Esophagus muscularis mucosa (tissue), 4 donors: ENCODE results near the gene SLC23A2. TPM values are rescaled to one million over a fixed set of nuclear protein-coding genes. Genes with fewer than 3 reads are reported as not detected.
"Not testable (repeated sequence)": the region's sequence is repeated elsewhere in the genome, so short reads cannot be mapped to it uniquely, and the experiment has no call there.

Source experiments
- DNase-seq: peaks from one replicate; pipeline ENCODE4 v3.0.0-alpha.2; 2017; ENCODE audit errors: extremely low spot score
- H3K27ac ChIP-seq, 4 donors: fragments of 200-600 bp; sonication (generic); replicated peaks in 1 of 4; 1 replicate in 3 of 4; 2 replicates in 1 of 4; pipeline ENCODE4 v1.5.1; 2016 to 2019; ENCODE audit warnings: mild to moderate bottlenecking in 1 of 4
- H3K27me3 ChIP-seq, 4 donors: fragments of 200-600 bp; sonication (generic); one replicate each; pipeline versions ENCODE4 v1.5.1 to v1.6.0; 2016 to 2019
- H3K36me3 ChIP-seq, 4 donors: fragments of 200-600 bp; sonication (generic); one replicate each; pipeline ENCODE4 v1.5.1; 2016 to 2019
- H3K4me1 ChIP-seq, 4 donors: fragments of 200-600 bp; sonication (generic); one replicate each; pipeline ENCODE4 v1.5.1; 2016 to 2019
- H3K4me3 ChIP-seq, 4 donors: fragments of 200-600 bp; sonication (generic); 1 replicate in 2 of 4; 2 replicates in 2 of 4; pipeline ENCODE4 v1.5.1; 2016 to 2019; ENCODE audit warnings: mild to moderate bottlenecking in 4 of 4, moderate library complexity in 1 of 4
- H3K9me3 ChIP-seq, 4 donors: fragments of 200-600 bp; sonication (generic); 1 replicate in 3 of 4; 2 replicates in 1 of 4; pipeline ENCODE4 v1.5.1; 2016 to 2019
- CTCF ChIP-seq, 3 experiments: fragments of 200-600 bp in 2 of 3; fragments of 450-650 bp in 1 of 3; sonication (generic) in 2 of 3; IDR thresholded peaks; one replicate each; pipeline ENCODE4 v1.5.1; 2017 to 2019; ENCODE audit warnings: antibody characterized with exemption in 3 of 3, mild to moderate bottlenecking in 2 of 3, moderate library complexity in 1 of 3
- EP300 ChIP-seq: sonication (generic); formaldehyde crosslinking; IDR thresholded peaks from one replicate; pipeline ENCODE4 v1.6.1; 2017; ENCODE audit warnings: antibody characterized with exemption
- POLR2A ChIP-seq: fragments of 450-650 bp; IDR thresholded peaks from one replicate; pipeline ENCODE4 v1.6.1; 2017; ENCODE audit warnings: antibody characterized with exemption, moderate library complexity, mild to moderate bottlenecking, low read depth
- POLR2AphosphoS5 ChIP-seq, 2 donors: sonication (generic); formaldehyde crosslinking; IDR thresholded peaks; one replicate each; pipeline ENCODE4 v1.6.1; 2017; ENCODE audit warnings: antibody characterized with exemption in 2 of 2
- WGBS: methylation state at CpG from one replicate; pipeline ENCODE4 v1.1.5; 2018; 5-methylcytosine and 5-hydroxymethylcytosine counted together
- intact Hi-C: fragments of 100-400 bp; cut with DNase I; formaldehyde crosslinking; loops from one replicate; pipeline ENCODE4 v1.15.1; 2023
- total RNA-seq, 4 donors: library from RNA; depleted of rRNA; stranded (reverse); fragments of >200 nt; gene quantifications; one replicate each; pipeline versions ENCODE4 v1.1.0 to v1.2.1, GENCODE V29; 2016

Gene SLC23A2
- total RNA-seq, 4 donors from 2014 or later, result 8.7 to 16.0 (median 12.2) TPM

GRCh38 chr20:5033566-5033965 lies 32.3 kb upstream of the SLC23A2 start:
- Histone ChIP-seq H3K27me3 (peaks cover 0 to 13% (median 0%) of the 10 kb centered on the region in 4 donors), H3K4me3 (no peak overlapping the region), H3K4me1 (no peaks in the 10 kb centered on the region), H3K27ac (no peak overlapping the region), H3K9me3 (no peaks in the 10 kb centered on the region), H3K36me3 (no peaks in the 10 kb centered on the region)
- TF ChIP-seq POLR2A (no peak), EP300 (no peak), CTCF (IDR thresholded peaks at IDR 0.05) (no peak), POLR2AphosphoS5 (IDR thresholded peaks at IDR 0.05) (no peak)
- DNase-seq, result no peak
- 64% methylated on average over 2 of the region's 2 CpGs for WGBS
- intact Hi-C loops, result no loop called here

- H3K36me3 ChIP-seq, H3K4me1 ChIP-seq, H3K4me3 ChIP-seq, H3K9me3 ChIP-seq, DNase-seq, H3K27ac ChIP-seq, intact Hi-C loops: not testable (repeated sequence)
- H3K27me3 ChIP-seq, result peaks cover 0 to 13% (median 0%) of the 10 kb centered on the region in 4 donors
- WGBS, result 94% methylated on average over 10 of the region's 10 CpGs
Observed at GRCh38 chr20:5031701-5032100, 30.4 kb upstream of the SLC23A2 start.

- DNase-seq, result no peak
- intact Hi-C loops, result no loop called here
- peaks cover 0 to 13% (median 0%) of the 10 kb centered on the region in 4 donors for H3K27me3 ChIP-seq
- H3K9me3 ChIP-seq, result no peaks in the 10 kb centered on the region
- H3K27ac ChIP-seq, result no peak overlapping the region
- no peaks in the 10 kb centered on the region for H3K4me1 ChIP-seq
- no peak overlapping the region for H3K4me3 ChIP-seq
- TF ChIP-seq POLR2A (no peak), EP300 (no peak), CTCF (IDR thresholded peaks at IDR 0.05) (no peak), POLR2AphosphoS5 (IDR thresholded peaks at IDR 0.05) (no peak)
- no peaks in the 10 kb centered on the region for H3K36me3 ChIP-seq
- 72% methylated on average over 10 of the region's 10 CpGs for WGBS
Observed at GRCh38 chr20:5031206-5031557, 29.9 kb upstream of the SLC23A2 start.

GRCh38 chr20:5030348-5031205 lies 29.3 kb upstream of the SLC23A2 start:
- no peaks in the 10 kb centered on the region for H3K9me3 ChIP-seq
- 75% methylated on average over 9 of the region's 10 CpGs for WGBS
- no peak for TF ChIP-seq EP300
- no peak for TF ChIP-seq POLR2A
- TF ChIP-seq POLR2AphosphoS5 (IDR thresholded peaks at IDR 0.05), result no peak
- no peak for TF ChIP-seq CTCF (IDR thresholded peaks at IDR 0.05)
- H3K27me3 ChIP-seq, result peaks cover 0 to 8% (median 0%) of the 10 kb centered on the region in 4 donors
- no peaks in the 10 kb centered on the region for H3K36me3 ChIP-seq
- no peaks in the 10 kb centered on the region for H3K4me1 ChIP-seq
- H3K27ac ChIP-seq, result no peak overlapping the region
- no peak for DNase-seq
- no peak overlapping the region for H3K4me3 ChIP-seq
- intact Hi-C loops, result no loop called here

- intact Hi-C loops, H3K27ac ChIP-seq, H3K9me3 ChIP-seq, H3K4me1 ChIP-seq, H3K4me3 ChIP-seq, DNase-seq, H3K36me3 ChIP-seq, H3K27me3 ChIP-seq: not testable (repeated sequence)
- 93% methylated on average over 4 of the region's 4 CpGs for WGBS
Observed at GRCh38 chr20:5028258-5029059, 27.1 kb upstream of the SLC23A2 start.
